OCI-LY3 (cell line): ENCODE results near the gene TANK.

Experiments used
- EZH2phosphoT487 ChIP-seq: fragments of 200-600 bp; shearing (Covaris generic); IDR thresholded peaks from 2 replicates; pipeline ENCODE4 v1.6.1; 2018; ENCODE audit warnings: antibody characterized with exemption, mixed run types, low read depth
- TF ChIP-seq, protein P1 (sequence below): fragments of 200-600, 300-600 bp; sonication (generic); IDR thresholded peaks from 2 replicates; pipeline ENCODE4 v1.5.1; 2014; ENCODE audit warnings: antibody characterized with exemption, low read length, low read depth

DNA sequence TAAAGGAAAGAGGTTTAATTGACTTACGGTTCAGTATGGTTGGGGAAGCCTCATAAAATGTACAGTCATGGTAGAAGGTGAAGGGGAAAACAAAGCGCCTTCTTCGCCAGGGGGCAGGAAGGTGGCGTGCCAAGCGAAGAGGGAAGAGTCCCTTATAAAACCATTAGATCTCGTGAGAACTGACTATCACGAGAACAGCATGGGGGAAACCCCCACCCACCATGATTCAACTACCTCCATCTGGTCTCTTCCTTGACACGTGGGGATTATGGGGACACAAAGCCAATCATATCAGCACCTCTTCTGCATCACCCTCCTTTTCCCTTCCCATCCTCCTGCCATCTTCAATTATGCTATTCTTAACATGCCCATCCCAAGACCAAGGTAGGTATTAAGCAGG lies 29.9 kb upstream of the TANK start:
- TF ChIP-seq, protein P1, sequence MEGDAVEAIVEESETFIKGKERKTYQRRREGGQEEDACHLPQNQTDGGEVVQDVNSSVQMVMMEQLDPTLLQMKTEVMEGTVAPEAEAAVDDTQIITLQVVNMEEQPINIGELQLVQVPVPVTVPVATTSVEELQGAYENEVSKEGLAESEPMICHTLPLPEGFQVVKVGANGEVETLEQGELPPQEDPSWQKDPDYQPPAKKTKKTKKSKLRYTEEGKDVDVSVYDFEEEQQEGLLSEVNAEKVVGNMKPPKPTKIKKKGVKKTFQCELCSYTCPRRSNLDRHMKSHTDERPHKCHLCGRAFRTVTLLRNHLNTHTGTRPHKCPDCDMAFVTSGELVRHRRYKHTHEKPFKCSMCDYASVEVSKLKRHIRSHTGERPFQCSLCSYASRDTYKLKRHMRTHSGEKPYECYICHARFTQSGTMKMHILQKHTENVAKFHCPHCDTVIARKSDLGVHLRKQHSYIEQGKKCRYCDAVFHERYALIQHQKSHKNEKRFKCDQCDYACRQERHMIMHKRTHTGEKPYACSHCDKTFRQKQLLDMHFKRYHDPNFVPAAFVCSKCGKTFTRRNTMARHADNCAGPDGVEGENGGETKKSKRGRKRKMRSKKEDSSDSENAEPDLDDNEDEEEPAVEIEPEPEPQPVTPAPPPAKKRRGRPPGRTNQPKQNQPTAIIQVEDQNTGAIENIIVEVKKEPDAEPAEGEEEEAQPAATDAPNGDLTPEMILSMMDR, result no peak
- no peak for TF ChIP-seq EZH2phosphoT487
